HepG2 (cell line): ENCODE measurements around the gene CDKN1C. TPM values are rescaled to one million over a fixed set of nuclear protein-coding genes. Genes with fewer than 3 reads are reported as not detected.

ENCODE experiments used
- ARID5B ChIP-seq: IDR thresholded peaks from 2 replicates; pipeline ENCODE4 v1.4.0; 2020; ENCODE audit warnings: mild to moderate bottlenecking, missing genetic modification reagents
- CC2D1A ChIP-seq: sonication (generic); formaldehyde crosslinking; IDR thresholded peaks from 2 replicates; pipeline ENCODE4 v1.8.1; 2023; ENCODE audit warnings: mild to moderate bottlenecking, missing genetic modification reagents
- CSRNP1 ChIP-seq: sonication (generic); formaldehyde crosslinking; IDR thresholded peaks from 2 replicates; pipeline ENCODE4 v1.8.1; 2023; ENCODE audit warnings: mild to moderate bottlenecking, missing genetic modification reagents
- CTCF ChIP-seq: sonication (generic); formaldehyde crosslinking; IDR thresholded peaks from 2 replicates; pipeline ENCODE4 v1.5.0; 2020; ENCODE audit warnings: mild to moderate bottlenecking, missing genetic modification reagents, moderate library complexity
- DPF2 ChIP-seq: sonication (generic); formaldehyde crosslinking; IDR thresholded peaks from 2 replicates; pipeline ENCODE4 v1.4.0; 2020; ENCODE audit warnings: mild to moderate bottlenecking, low read depth, missing genetic modification reagents, borderline replicate concordance
- ISX ChIP-seq: sonication (generic); formaldehyde crosslinking; conservative IDR thresholded peaks from 2 replicates; pipeline ENCODE4 v1.5.0; 2020; ENCODE audit warnings: missing genetic modification reagents
- MAZ ChIP-seq, 2 experiments: sonication (generic) in 1 of 2; formaldehyde crosslinking in 1 of 2; IDR thresholded peaks; 2 replicates each; pipeline versions ENCODE4 v1.5.0 to v1.6.1; 2012 to 2020; ENCODE audit warnings: low read depth in 2 of 2, mild to moderate bottlenecking in 2 of 2, borderline replicate concordance in 1 of 2, improper control_type of control experiment in 1 of 2, low read length in 1 of 2, missing genetic modification reagents in 1 of 2, moderate library complexity in 1 of 2
- PHF8 ChIP-seq: sonication (generic); formaldehyde crosslinking; IDR thresholded peaks from 2 replicates; pipeline ENCODE4 v1.5.0; 2020; ENCODE audit warnings: missing genetic modification reagents
- REL ChIP-seq: sonication (generic); formaldehyde crosslinking; conservative IDR thresholded peaks from 2 replicates; pipeline ENCODE4 v1.8.0; 2022; ENCODE audit warnings: mild to moderate bottlenecking, missing genetic modification reagents, moderate library complexity
- SNAPC4 ChIP-seq: sonication (generic); formaldehyde crosslinking; IDR thresholded peaks from 2 replicates; pipeline ENCODE4 v1.4.0; 2020; ENCODE audit warnings: mild to moderate bottlenecking, missing genetic modification reagents
- THYN1 ChIP-seq: sonication (generic); formaldehyde crosslinking; IDR thresholded peaks from 2 replicates; pipeline ENCODE4 v1.8.1; 2023; ENCODE audit warnings: low read depth, mild to moderate bottlenecking, moderate library complexity, missing genetic modification reagents, borderline replicate concordance
- ZNF136 ChIP-seq: sonication (generic); formaldehyde crosslinking; IDR thresholded peaks from 2 replicates; pipeline ENCODE4 v1.8.1; 2022; ENCODE audit warnings: low read depth, mild to moderate bottlenecking, moderate library complexity, missing genetic modification reagents
- ZNF761 ChIP-seq: sonication (generic); formaldehyde crosslinking; conservative IDR thresholded peaks from 2 replicates; pipeline ENCODE4 v1.4.0; 2020; ENCODE audit warnings: mild to moderate bottlenecking, missing genetic modification reagents
- ZZZ3 ChIP-seq: sonication (generic); formaldehyde crosslinking; IDR thresholded peaks from 2 replicates; pipeline ENCODE4 v1.4.0; 2020; ENCODE audit warnings: missing genetic modification reagents, mild to moderate bottlenecking, borderline replicate concordance
- polyA plus RNA-seq, 8 experiments: library from polyadenylated mRNA; depleted of rRNA in 3 of 8; stranded (reverse) in 7 of 8; unstranded in 1 of 8; fragments of >200 nt; fragmentation: Illumina TruSeq in 4 of 8; extraction: Trizol in 4 of 8; gene quantifications; 2 replicates each; pipeline versions ENCODE4 v1.2.1 to v1.2.3, GENCODE V29; 2011 to 2016; ENCODE audit warnings: low read depth in 4 of 8, missing spikeins in 1 of 8, mixed read lengths in 1 of 8; ENCODE audit not compliant: insufficient read depth in 1 of 8
- total RNA-seq, 5 experiments: library from RNA; depleted of rRNA; stranded (reverse); fragments of >200 nt; fragmentation: Illumina TruSeq; extraction: Trizol; gene quantifications; 2 replicates each; pipeline ENCODE4 v1.2.3, GENCODE V29; 2016; ENCODE audit warnings: low read depth in 1 of 5

The CDKN1C gene
- total and polyA plus RNA-seq, 2 of the 13 experiments (the other 11 are each of a cell fraction or from before 2014, with no cell fraction given): not detected

DNA sequence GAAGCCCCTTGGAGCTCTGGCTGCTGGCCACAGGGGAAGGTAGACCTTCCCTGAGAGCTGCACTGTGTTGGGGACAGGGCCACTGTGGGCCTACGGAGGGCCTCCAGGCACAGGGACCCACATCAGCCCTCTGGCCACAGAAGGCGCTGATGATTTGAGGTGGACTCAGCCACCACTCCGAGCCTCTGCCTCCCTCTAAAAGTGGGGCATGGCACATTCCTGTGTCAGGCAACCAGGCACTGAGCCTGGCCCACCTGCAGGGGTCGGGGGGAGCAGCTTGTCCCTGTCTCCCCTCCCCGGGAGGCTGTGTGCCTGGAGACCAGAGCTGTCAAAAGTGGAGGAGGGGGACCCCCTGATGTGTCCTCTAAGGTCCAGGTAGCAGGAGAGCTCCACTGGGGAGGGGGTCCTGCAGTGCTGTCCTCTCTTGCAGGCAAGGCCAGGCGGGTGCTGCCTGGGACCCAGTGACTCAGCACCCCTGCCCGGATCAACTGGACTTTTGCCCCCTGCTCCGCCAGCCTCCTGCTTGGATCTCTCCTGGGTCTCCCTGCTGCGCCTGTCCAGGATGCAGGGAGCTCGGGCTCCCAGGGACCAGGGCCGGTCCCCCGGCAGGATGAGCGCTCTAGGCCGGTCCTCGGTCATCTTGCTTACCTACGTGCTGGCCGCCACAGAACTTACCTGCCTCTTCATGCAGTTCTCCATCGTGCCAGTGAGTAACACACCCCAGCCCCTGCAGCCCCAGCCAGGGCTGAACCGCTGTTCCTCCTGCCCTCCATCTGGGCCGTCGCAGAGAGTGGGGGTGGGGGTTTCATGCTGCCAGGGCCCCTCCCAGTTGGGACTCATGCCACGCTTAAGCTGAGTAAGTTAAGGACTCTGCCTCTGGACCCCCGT is 17.5 kb upstream of the CDKN1C start (continued):
- TF ChIP-seq CSRNP1 (CRISPR knock-in tag) (no peak), CC2D1A (CRISPR knock-in tag) (no peak), SNAPC4 (no peak), THYN1 (CRISPR knock-in tag) (no peak), ISX (no peak), MAZ (IDR thresholded peaks at IDR 0.05; ENCODE audit: borderline replicate concordance, low read depth, low read length) (no peak), MAZ (CRISPR knock-in tag; IDR thresholded peaks at IDR 0.05; ENCODE audit: low read depth) (peak; percentile 75), DPF2 (peak; percentile 53; the same call in 1 of the 2 replicates), ZZZ3 (CRISPR knock-in tag) (peak; percentile 57; the same call in 1 of the 2 replicates), CTCF (CRISPR knock-in tag) (peak; percentile 36; the same call in 1 of the 2 replicates), REL (CRISPR knock-in tag) (no peak), ARID5B (CRISPR knock-in tag) (no peak; the same call in 1 of the 2 replicates), ZNF761 (CRISPR knock-in tag) (no peak), ZNF136 (CRISPR knock-in tag) (0 out of 2 replicates have a peak, but pooled peaks have one; percentile 33), PHF8 (peak; percentile 60; the same call in 1 of the 2 replicates)
